ENCODE data around the gene RANBP3L.

RANBP3L gene

GRCh38 chr5:36242534-36243485 lies 58.9 kb downstream of the RANBP3L start:
- DNase-seq = no peak

GRCh38 chr5:36241631-36242533 lies 59.8 kb downstream of the RANBP3L start, which contains the start of gene NADK2:
TSS of gene NADK2 (minus strand) at chr5:36241925. CDS start at chr5:36241798, 127 bp downstream.
- DNase-seq = peak; percentile 82

DNA sequence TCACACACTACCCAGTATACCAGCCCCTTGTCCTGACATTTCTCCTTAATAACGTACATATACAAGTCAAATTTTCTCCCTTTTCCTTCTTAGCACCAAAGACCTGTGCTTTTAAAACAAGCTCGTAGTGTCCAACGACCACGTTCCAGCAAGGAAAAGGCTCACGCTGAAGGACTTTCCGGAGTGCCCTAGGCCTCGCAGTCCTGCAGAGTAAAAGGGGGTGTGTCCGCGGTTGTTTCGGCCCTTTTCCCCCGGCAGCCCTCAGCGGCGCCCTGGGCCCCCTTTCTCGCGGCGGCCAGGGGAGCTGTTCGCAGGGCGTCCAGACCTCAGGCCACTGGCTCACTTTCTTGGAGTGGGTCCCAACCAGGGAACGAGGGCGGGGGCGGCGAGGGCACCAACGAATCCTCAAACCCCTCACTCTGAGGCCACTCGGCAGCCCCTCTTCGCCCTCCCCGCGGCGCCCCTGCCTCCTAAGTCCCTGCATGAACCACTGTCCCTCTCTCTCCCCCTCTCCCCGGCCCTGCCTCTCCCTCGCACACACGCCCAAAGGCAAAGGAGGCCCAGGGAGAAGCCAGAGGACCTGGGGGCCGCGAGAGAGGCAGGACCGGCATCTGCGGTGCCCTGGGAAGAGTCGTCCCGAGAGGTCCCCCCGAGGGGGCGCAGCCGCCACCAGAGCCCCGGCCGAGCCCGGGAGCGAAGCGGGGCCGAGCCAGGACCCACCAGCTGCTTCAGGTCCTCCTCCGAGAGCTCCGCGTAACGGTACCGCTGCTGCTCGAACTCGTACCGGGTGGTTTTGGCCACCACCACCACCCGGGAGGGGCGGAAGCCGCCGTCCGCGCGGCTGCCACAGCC lies 60.7 kb downstream of the RANBP3L start:
- DNase-seq = no peak

DNA sequence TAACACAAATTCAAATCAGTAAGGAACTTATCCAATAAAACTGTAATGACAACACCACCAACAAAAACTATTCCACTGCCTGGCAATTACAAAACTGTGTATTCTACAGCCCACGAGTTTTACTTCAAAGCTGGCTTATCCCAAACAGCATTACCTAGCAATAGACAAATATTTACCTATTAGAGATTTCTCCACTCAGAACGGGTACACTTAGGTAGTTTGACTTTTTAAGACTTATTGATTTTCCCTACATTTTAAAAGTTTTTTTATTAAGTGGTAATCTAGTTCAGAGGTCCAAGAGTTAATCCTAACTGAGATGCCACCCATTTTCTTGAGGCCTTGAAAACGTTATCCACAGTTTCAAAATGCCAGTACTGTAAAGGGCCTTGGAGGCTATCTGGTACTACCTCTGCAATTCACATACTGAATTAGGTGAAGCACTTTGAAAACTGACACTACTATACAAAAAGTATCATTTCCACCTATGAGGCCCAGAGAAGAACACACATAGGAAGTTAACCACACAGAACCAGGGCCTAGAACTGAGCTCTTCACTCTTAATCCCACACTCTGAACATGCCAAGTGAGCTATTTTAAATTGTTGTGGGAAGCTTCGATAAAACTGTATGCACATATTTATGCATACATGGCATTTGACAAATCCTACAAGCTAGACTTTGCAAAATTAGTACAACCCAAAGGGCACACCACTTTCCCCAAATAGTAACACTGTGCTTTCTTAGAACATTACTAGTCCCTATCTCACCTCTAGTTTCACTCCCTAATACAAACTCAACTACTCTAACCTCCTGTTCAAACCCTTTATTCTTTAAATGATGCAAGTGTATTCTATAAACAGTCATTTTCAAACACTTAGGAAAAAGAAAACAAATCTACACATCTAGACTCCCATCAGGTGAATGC lies 62.1 kb downstream of the RANBP3L start:
- DNase-seq = no peak

- no peak for DNase-seq
Measured at GRCh38 chr5:36238502-36239295, 63.0 kb downstream of the RANBP3L start.

DNA sequence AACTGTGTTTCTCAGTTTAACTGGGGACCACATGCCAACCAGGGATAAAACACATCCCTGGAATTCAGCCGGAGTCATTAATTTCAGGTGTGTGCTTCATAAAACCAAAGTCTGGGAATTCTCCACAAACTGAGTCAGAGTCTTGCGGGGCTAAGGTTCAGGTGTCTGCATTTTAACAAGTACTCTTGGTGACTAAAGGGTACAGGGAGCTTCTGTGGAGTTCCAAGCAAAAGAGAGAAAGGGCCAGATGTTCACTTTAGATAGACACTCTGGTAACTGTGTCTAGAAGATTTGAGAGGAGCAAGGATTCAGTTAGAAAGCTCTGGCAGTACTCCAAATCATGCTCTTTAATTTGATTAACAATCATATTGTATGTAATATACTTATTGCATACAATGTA lies 64.0 kb downstream of the RANBP3L start:
- DNase-seq = no peak

DNA sequence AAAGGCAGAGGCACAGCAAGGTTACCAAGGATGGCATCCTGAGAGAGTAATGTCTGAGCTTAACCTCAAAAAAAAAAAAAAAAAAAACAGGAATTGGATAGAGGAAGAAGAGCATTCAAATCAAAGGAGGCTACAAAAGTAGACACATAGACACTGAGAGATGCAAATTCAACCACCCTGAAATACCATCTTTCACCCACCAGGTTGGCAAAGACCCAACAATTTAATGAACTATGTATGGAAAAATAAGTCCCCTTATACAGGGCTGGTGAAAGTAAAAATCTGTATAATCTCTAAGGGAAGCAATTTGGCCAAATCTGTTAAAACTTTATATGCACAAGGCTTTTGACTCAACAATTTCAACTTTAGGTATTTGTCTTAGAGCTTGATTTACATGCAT lies 64.9 kb downstream of the RANBP3L start:
- DNase-seq = no peak

GRCh38 chr5:36232533-36232932 lies 69.2 kb downstream of the RANBP3L start:
- no peak for DNase-seq

GRCh38 chr5:36230151-36230790 lies 71.4 kb downstream of the RANBP3L start:
- no peak for DNase-seq

GRCh38 chr5:36228505-36228904 lies 73.2 kb downstream of the RANBP3L start:
- DNase-seq = no peak

DNA sequence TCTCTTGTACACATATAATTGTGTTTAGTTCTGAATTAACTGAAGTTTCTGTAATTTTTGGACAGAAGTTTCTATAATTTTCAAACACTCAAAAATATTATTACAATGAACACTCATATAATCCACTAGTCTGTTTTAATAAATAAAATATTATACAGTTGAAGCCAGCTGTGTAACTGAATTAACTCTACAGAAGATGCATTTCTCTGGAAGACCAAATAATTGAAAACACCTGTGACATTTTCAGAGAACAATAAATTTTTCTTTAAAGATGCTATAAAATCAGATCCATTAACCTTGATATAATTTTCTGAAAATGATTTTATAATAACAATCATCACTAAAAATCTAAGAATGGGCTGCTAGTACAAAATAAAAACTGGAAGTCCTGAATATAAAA lies 74.7 kb downstream of the RANBP3L start:
- DNase-seq = no peak

DNA sequence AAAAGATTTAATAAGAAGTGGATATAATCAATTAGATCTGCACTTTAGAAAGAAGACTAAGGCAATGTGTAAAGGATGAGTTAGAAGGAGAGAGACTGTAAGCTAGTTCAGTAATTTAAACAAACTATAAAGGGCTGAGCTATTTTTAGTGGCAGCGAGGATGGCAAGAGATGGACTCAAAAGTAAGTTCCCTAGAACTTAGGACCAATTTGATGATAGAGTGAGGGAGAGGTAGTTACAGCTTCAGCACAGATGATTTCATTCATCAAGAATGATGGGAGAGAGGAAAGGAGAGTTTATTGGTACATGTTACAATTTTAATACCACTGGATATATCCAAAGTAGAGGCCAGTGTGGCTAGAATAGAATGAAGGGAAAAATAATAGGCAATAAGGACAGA lies 79.1 kb downstream of the RANBP3L start:
- DNase-seq = no peak

GRCh38 chr5:36217988-36218387 lies 83.7 kb downstream of the RANBP3L start:
- DNase-seq = no peak

GRCh38 chr5:36217567-36217966 lies 84.1 kb downstream of the RANBP3L start:
- no peak for DNase-seq

- DNase-seq = no peak
Measured at GRCh38 chr5:36215910-36216309, 85.8 kb downstream of the RANBP3L start.

GRCh38 chr5:36214436-36214835 lies 87.3 kb downstream of the RANBP3L start:
- no peak for DNase-seq

DNA sequence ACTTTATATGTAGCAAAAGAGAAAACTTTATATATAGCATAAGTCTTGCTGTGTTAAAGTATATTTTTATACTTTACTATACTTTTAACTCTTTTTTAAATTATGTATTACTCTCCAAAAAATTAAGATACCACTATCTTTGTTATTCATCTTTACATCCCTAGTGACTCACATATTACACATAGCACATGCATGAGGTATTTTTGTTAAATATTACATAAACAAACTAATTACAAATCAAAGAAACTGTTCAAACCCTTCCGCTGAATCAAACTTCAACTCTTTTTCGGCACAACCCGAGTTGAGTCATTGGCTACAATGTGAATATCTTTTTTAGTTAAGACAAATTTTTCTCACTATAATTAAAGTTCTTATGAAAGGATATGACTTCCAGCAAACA lies 92.0 kb downstream of the RANBP3L start:
- no peak for DNase-seq

DNA sequence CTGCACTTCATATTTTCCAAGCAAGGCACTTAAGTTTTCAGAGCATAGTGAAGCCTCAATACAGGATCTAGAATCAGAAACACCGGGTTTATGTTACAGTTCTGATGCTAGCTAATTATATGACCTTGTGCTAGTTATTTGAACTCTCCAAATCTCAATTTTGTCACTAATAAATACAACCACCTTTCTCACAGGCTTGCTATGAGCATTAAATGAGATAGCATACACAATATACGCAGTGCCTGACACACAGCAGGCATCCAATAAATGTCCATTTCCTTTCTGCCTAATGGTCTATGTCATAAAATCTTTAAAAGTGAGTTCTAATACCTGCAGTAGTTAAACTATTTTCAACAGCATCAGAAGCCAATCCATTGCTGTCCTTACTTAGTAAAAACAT lies 92.9 kb downstream of the RANBP3L start:
- DNase-seq = no peak

DNA sequence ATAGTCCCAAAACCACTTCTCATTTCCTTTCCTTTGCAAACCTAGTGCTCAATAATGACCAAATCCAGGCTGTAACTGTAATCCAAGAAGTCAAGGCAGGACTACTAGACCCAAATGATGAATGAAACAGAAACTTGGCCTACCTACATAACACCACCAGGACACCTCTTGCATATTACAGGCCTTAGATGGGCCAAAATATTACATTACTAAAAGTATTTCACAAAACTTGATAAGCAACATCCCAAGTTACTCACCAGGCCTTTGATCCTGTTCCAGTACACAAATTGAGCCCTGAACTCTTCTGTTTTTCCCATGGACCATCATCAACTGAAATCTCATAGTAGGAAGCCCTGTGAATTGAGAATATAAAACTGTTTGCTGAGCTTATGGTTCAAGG lies 94.8 kb downstream of the RANBP3L start:
- no peak for DNase-seq

DNA sequence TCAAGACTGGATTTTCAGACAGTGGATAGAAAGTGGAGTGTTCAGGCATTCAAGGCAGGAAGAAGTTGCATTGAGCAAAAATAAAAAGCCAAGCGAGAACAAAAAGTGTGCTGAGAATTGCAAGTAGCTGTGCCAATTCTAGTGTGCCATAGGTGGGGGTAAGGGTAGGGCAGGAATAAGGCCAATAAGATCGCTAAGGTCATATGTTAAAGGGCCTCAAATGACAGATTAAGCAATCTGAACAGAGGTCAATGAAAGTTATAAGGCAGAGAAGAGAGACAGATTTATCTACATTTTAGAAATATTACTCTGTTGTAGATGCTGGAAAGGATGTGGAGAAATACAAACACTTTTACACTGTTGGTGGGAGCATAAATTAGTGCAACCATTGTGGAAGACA lies 96.4 kb downstream of the RANBP3L start:
- DNase-seq = no peak

Data from NCI-H1436 (cell line).